Amygdala (tissue), 56 donors: Measurements from ENCODE around the gene SLC27A1.

Experiments
- DNase-seq, 56 donors: peaks; one replicate each; lab custom pipeline; 2025; lab: John Stamatoyannopoulos, UW

The SLC27A1 gene

DNA sequence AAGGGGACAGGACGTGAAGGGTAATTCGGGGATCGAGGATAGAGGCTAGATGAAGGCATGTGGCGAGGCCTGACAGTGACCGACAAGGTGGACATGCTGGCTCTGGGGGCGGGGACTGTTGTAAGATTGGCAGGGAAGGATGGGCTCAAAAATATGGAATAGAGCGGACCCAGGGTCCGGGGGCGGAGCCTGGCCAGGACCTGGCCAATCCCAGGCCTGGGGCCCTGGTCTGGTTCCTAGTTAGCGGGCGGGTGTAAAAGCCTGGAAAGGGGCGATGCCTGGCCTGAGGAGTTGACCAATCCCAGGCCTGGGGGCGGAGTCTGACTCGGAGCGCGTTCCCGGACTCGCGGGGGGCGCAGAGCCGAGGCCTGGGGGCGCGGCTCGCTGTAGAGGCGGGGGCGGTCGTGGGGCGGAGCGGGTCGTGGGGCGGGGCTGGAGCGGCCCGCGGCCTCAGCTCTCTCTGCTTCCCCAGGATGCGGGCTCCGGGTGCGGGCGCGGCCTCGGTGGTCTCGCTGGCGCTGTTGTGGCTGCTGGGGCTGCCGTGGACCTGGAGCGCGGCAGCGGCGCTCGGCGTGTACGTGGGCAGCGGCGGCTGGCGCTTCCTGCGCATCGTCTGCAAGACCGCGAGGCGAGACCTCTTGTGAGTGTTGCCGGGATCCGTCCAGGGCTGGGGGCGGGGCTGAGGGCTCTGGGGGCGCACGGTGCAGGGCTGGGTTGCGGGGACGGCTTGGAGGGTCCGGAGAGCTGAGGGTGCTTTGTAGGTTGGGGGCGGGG is at the start of gene SLC27A1:
Gene SLC27A1 (plus strand): TSS at position 457 of the 774 bp plus-strand sequence. CDS start 17 bp downstream, at position 474.
- DNase-seq = peak; percentile 71 to 100 (median 99)

GRCh38 chr19:17421942-17422341 is 48.4 kb upstream of the SLC27A1 start:
- no peak for DNase-seq

DNA sequence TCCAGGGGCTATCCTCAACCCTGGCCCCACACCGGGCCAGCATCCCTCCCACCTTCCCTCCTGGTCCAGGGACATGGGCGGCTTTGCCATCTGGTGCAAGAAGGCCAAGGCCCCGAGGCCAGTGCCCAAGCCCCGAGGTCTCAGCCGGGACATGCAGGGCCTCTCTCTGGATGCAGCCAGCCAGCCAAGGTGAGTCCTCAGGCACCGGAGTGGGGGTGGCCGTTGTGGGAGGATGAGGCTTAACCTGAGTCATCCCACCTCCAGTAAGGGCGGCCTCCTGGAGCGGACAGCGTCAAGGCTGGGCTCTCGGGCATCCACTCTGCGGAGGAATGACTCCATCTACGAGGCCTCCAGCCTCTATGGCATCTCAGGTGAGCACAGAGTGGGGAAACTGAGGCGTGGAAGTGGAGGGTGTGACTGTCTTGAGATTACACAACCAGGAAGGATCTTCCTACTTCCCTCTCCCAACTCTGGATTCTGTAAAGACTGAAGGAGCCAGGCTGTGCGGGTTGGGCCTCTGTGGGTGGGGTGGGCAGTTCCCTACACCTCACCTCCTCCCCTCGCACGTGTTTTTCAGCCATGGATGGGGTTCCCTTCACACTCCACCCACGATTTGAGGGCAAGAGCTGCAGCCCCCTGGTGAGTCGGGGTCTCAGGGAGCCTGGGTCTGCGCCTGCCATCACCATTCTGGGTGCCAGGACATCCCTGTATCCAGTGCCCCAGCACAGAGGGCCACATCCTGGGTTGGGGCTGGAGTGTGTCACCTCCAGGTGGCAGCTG is 46.7 kb upstream of the SLC27A1 start:
- no peak for DNase-seq

DNA sequence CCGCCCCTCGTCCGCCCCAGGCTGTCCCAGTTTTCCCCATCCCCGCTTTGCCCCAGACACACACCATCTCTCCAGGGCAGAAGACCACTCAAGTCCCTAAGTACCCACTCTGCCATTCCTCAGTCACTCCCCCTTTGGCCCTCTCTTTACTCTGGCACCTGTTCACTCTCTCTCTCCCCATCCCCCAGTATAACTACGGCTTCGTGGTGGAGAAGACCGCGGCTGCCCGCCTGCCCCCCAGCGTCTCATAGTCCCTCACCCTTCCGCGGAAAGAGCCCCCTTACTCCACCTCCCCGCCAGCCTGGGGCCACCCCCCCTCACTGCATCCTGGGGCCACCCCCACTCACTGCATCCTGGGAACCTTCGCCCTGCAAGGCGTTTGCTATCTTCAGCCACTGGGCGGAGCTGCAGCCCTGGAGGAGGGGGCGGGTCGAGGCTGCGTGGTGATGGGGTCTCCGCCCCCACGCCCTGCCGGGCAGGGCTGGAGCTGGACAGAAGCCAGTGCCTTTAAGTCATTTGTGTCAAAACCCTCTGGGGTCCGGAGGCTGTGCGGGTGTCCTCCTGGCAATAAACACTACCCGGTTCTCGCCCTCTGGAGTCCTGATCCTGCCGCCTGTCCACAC is 45.5 kb upstream of the SLC27A1 start:
- peak in 20 of 56 donors; percentile 1 to 73 (median 26) for DNase-seq

DNA sequence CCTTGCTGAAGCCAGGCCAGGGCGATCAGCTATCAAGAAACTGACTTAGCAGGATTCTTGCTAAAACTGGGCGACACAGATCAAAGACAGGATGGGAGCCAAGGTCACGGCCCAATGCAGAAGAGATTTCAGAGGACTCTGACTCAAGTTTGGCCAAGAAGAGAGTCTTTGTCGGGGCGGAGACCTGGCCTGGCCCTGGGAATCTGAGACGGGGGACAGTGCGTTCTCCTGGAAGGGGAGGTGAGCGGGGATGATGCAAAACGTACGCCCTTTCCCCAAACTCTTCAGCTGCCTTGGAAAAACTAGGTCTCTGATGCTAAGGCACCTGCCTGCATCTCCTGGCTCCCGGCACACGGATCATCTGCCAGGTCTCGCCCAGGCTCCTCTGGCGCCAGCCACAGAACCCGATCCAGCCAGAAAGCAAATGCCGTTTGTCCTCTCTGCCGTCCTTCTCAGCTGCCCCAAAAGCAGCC is 40.6 kb upstream of the SLC27A1 start:
- peak in 1 of 56 donors; percentile 4 for DNase-seq

DNA sequence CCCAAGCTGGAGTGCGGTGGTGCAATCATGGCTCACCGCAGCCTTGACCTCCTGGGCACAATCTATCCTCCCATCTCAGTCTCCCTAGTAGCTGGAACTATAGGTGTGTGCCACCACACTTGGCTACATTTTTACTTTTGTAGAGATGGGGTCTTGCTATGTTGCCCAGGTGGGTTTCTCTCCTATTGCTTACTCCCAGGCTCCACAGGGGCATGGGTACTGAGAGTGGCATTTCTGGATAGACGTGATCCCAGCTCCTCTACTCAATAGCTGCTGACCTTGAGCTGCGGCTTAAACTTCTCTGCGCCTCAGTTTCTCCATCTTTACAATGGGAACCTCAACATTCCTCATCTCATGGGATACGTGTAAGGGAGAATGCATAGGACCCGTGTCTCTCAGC is 38.9 kb upstream of the SLC27A1 start:
- DNase-seq = no peak

DNA sequence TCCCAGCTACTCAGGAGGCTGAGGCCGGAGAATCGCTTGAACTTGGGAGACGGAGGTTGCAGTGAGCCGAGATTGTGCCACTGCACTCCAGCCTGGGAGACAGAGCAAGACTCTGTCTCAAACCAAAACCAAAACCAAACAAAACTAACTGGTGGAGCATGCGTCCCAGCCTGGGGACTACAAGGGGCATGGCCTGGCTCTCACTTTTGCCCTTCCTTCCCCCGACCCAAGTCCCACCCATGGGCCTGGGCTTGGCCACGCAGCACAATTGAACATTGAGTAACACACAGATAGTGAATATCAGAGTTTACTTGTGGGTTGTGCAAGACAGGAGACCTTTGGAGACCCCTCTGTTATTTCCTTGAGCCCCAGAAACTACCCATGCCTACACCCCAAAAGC is 35.1 kb upstream of the SLC27A1 start:
- DNase-seq = no peak

- no peak for DNase-seq
Observed at GRCh38 chr19:17436094-17436873, 34.0 kb upstream of the SLC27A1 start.

- DNase-seq = no peak
Observed at GRCh38 chr19:17436874-17437267, 33.5 kb upstream of the SLC27A1 start.

- DNase-seq = peak in 5 of 56 donors; percentile 3 to 23 (median 6)
Observed at GRCh38 chr19:17441241-17442021, 28.9 kb upstream of the SLC27A1 start.

DNA sequence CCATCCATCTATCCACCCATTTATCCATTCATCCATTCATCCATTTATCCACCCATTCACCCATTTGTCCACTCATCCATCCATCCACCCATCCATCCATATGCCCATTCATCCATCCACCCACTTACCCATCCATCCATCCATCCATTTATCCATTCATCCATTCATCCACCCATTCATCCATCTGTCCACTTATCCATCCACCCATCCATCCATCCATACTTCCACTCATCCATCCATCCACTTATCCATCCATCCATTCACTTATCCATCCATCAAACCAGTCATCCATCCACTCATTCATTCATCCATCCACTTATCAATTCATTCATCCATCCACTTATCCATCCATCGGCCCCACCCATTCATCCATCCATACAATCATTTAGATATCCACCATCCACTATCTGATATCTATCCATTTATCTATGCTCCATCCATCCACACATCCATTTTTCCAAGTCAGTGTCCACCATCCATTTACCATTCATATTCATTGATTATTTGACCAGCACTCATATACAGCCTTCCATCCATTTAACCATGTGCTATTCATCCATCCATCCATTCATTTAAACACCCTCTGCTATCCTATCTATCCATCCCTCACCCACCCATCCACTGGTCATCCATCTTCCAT is 24.7 kb upstream of the SLC27A1 start:
- no peak for DNase-seq

- DNase-seq = no peak
Observed at GRCh38 chr19:17447704-17448130, 22.6 kb upstream of the SLC27A1 start.

- DNase-seq = peak in 7 of 56 donors; percentile 15 to 44 (median 22)
Observed at GRCh38 chr19:17448131-17448967, 22.0 kb upstream of the SLC27A1 start, which contains the start of gene TMEM221. TSS of gene TMEM221 (minus strand) at chr19:17448668. CDS start at chr19:17448462, 206 bp downstream.

DNA sequence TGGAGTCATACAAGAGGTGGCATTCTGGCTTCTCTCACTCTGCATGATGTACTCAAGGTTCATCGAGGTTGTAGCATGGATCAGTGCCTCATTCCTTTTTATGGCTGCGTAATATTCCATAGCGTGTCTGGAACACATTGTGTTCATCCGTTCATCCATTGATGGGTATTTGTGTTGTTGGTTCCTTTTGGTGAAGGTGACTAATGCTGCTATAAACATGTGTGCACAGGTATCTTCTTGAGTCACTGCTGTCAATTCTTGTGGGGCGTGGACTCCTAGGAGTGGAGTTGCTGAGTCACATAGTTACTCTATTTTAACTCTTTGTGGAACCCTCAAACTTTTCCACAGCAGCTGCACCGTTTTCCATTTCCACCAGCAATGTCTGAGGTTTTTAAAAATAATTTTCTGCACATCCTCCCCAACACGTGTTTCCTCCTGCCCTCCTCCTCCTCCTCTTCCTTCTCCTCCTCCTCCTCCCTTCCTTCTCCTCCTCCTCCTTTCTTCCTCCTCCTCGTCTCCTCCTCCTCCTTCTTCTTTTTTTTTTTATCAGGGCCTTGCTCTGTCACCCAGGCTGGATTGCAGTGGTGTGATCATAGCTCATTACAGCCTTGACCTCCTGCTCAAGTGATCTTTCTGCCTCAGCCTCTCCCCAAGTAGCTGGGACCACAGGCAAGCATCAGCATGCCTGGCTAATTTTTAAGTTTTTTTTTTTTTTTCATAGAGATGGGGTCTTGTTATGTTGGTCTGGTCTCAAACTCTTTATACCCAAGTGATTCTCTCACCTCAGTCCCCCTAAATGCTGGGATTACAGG is 19.9 kb upstream of the SLC27A1 start:
- no peak for DNase-seq

- DNase-seq = no peak
Observed at GRCh38 chr19:17451820-17452219, 18.5 kb upstream of the SLC27A1 start.

- DNase-seq = no peak
Observed at GRCh38 chr19:17454576-17455071, 15.7 kb upstream of the SLC27A1 start.
